PC-9 (cell line): ENCODE data around the gene FERMT2. TPM values are rescaled to one million over a fixed set of nuclear protein-coding genes. Genes with fewer than 3 reads are reported as not detected.

Experiments
- BruUV-seq: library from RNA; stranded (reverse); fragments of 400-500 nt; replicated peaks from 2 replicates; lab custom pipeline; 2021; lab: Mats Ljungman, UMichigan
- CTCF ChIA-PET: fragments of 300-600 bp; sonication (Branson Sonifier 250); formaldehyde crosslinking; loops from one replicate; lab custom pipeline; 2022; ENCODE audit warnings: antibody characterized with exemption; lab: Charles Lee
- POLR2A ChIA-PET: fragments of 300-600 bp; sonication (Branson Sonifier 250); formaldehyde crosslinking; loops from one replicate; lab custom pipeline; 2022; ENCODE audit warnings: antibody characterized with exemption; ENCODE audit not compliant: unreplicated experiment; lab: Charles Lee
- DNase-seq, 2 experiments: peaks; one replicate each; pipeline versions ENCODE4 v3.0.0 to v3.0.0-alpha.2; 2015 to 2022; ENCODE audit warnings: mixed read lengths in 1 of 2
- H2AFZ ChIP-seq: fragments of 200-600 bp; sonication (generic); 2 replicates; pipeline ENCODE4 v1.8.1; 2017; ENCODE audit warnings: antibody characterized with exemption
- H3F3A ChIP-seq: fragments of 200-600 bp; sonication (generic); 2 replicates; pipeline ENCODE4 v1.8.1; 2017; ENCODE audit warnings: antibody characterized with exemption, mild to moderate bottlenecking, low read depth; ENCODE audit not compliant: insufficient read depth
- H3K27ac ChIP-seq: fragments of 200-600 bp; sonication (generic); 2 replicates; pipeline ENCODE4 v1.6.1; 2016; ENCODE audit warnings: mixed run types
- H3K27me3 ChIP-seq: fragments of 200-600 bp; sonication (generic); 2 replicates; pipeline ENCODE4 v1.6.1; 2016; ENCODE audit warnings: low read depth, mixed run types; ENCODE audit not compliant: insufficient read depth
- H3K36me3 ChIP-seq: fragments of 200-600 bp; sonication (generic); 2 replicates; pipeline ENCODE4 v1.6.1; 2016; ENCODE audit warnings: low read depth, mixed run types
- H3K4me1 ChIP-seq: fragments of 200-600 bp; sonication (generic); replicated peaks from 2 replicates; pipeline ENCODE4 v1.6.1; 2016; ENCODE audit warnings: mixed run types; ENCODE audit not compliant: insufficient read depth
- H3K4me2 ChIP-seq: fragments of 200-600 bp; sonication (generic); 2 replicates; pipeline ENCODE4 v1.6.1; 2017; ENCODE audit warnings: mixed run types
- H3K4me3 ChIP-seq: fragments of 200-600 bp; sonication (generic); 2 replicates; pipeline ENCODE4 v1.6.1; 2016; ENCODE audit warnings: mixed run types
- H3K79me2 ChIP-seq: fragments of 200-600 bp; sonication (generic); 2 replicates; pipeline ENCODE4 v1.6.1; 2017; ENCODE audit warnings: low read depth, mixed run types
- H3K9me2 ChIP-seq: fragments of 200-600 bp; sonication (generic); 2 replicates; pipeline ENCODE4 v1.8.1; 2017; ENCODE audit warnings: mild to moderate bottlenecking; ENCODE audit not compliant: insufficient read depth
- H3K9me3 ChIP-seq: fragments of 200-600 bp; sonication (generic); 2 replicates; pipeline ENCODE4 v1.8.1; 2016; ENCODE audit warnings: low read depth; ENCODE audit not compliant: insufficient read depth
- H4K20me1 ChIP-seq: fragments of 200-600 bp; sonication (generic); 2 replicates; pipeline ENCODE4 v1.8.1; 2017; ENCODE audit not compliant: insufficient read depth
- CTCF ChIP-seq: fragments of 200-600 bp; sonication (generic); conservative IDR thresholded peaks from 2 replicates; pipeline ENCODE4 v1.6.1; 2017; ENCODE audit warnings: mixed run types, antibody characterized with exemption, mild to moderate bottlenecking, moderate library complexity
- EZH2 ChIP-seq: fragments of 200-600 bp; sonication (generic); IDR thresholded peaks from 2 replicates; pipeline ENCODE4 v1.8.0; 2017; ENCODE audit warnings: antibody characterized with exemption, low read depth
- intact Hi-C: fragments of 100-400 bp; cut with micrococcal nuclease; formaldehyde crosslinking; loops from one replicate; pipeline ENCODE4 v1.10.0; 2022; ENCODE audit not compliant: unreplicated experiment
- total RNA-seq: library from RNA; stranded (reverse); gene quantifications from 2 replicates; pipeline ENCODE4 v1.2.3, GENCODE V29; 2021

Gene FERMT2
- total RNA-seq, 1 experiment from 2014 or later, result 9.0 TPM

GRCh38 chr14:52948836-52949235, 2.0 kb downstream of the FERMT2 start:
- Histone ChIP-seq H3K4me1 (peaks cover 23% of the 10 kb centered on the region), H3K27ac (no peak overlapping the region), H3K4me3 (no peak overlapping the region), H3K4me2 (peak overlapping the region; percentile 22), H3K36me3 (no peaks in the 10 kb centered on the region), H4K20me1 (no peaks in the 10 kb centered on the region), H2AFZ (no peak overlapping the region), H3F3A (peaks cover 24% of the 10 kb centered on the region; the same call in 1 of the 2 replicates), H3K9me2 (no peaks in the 10 kb centered on the region), H3K79me2 (peaks cover 12% of the 10 kb centered on the region; the same call in 1 of the 2 replicates), H3K9me3 (no peaks in the 10 kb centered on the region), H3K27me3 (no peaks in the 10 kb centered on the region)
- DNase-seq, result no peak
- no peak for TF ChIP-seq CTCF
- no peak for TF ChIP-seq EZH2
- POLR2A ChIA-PET, result no interaction called here
- CTCF ChIA-PET, result interaction anchor here (0.7 kb wide), 1 partner anchor 410 kb away, joined by 3 read pairs; no protein-coding TSS in a partner anchor
- intact Hi-C loops, result no loop called here
- BruUV-seq, result no TSS peak

GRCh38 chr14:52948039-52948438, 2.8 kb downstream of the FERMT2 start:
- BruUV-seq, result no TSS peak
- no peak overlapping the region for H2AFZ ChIP-seq
- POLR2A ChIA-PET, result no interaction called here
- H3K27ac ChIP-seq, result no peak overlapping the region
- 0 out of 2 replicates have a peak overlapping the region, but pooled peaks have one; percentile 5 for H3K4me2 ChIP-seq
- peaks cover 12% of the 10 kb centered on the region; the same call in 1 of the 2 replicates for H3K79me2 ChIP-seq
- H3K4me3 ChIP-seq, result no peak overlapping the region
- peaks cover 23% of the 10 kb centered on the region for H3K4me1 ChIP-seq
- intact Hi-C loops, result no loop called here
- CTCF ChIA-PET, result no interaction called here
- H3K36me3 ChIP-seq, result no peaks in the 10 kb centered on the region
- H3K27me3 ChIP-seq, result no peaks in the 10 kb centered on the region
- peaks cover 24% of the 10 kb centered on the region; the same call in 1 of the 2 replicates for H3F3A ChIP-seq
- DNase-seq, result no peak
- no peak for TF ChIP-seq EZH2
- no peak for TF ChIP-seq CTCF
- H4K20me1 ChIP-seq, result no peaks in the 10 kb centered on the region
- H3K9me2 ChIP-seq, result no peaks in the 10 kb centered on the region
- no peaks in the 10 kb centered on the region for H3K9me3 ChIP-seq

- Histone ChIP-seq H4K20me1 (no peaks in the 10 kb centered on the region), H3K9me2 (no peaks in the 10 kb centered on the region), H3K36me3 (no peaks in the 10 kb centered on the region), H3K9me3 (no peaks in the 10 kb centered on the region), H3K79me2 (peaks cover under 1% of the 10 kb centered on the region; the same call in 1 of the 2 replicates), H3K4me3 (no peak overlapping the region), H3F3A (peaks cover 7% of the 10 kb centered on the region; the same call in 1 of the 2 replicates), H3K27me3 (no peaks in the 10 kb centered on the region), H3K4me1 (peaks cover 7% of the 10 kb centered on the region), H3K4me2 (no peak overlapping the region), H2AFZ (no peak overlapping the region), H3K27ac (no peak overlapping the region)
- ChIA-PET CTCF (no interaction called here), POLR2A (no interaction called here)
- intact Hi-C loops, result no loop called here
- BruUV-seq, result no TSS peak
- TF ChIP-seq CTCF, result no peak
- DNase-seq, result no peak
Measured at GRCh38 chr14:52944254-52944653, 6.6 kb downstream of the FERMT2 start.
